ENCODE results near the gene SLC30A3. TPM values are rescaled to one million over a fixed set of nuclear protein-coding genes. Genes with fewer than 3 reads are reported as not detected.

The SLC30A3 gene
- total and polyA plus RNA-seq, 2 of the 13 experiments (the other 11 are each of a cell fraction or from before 2014, with no cell fraction given), result 0.38 to 0.79 TPM

DNA sequence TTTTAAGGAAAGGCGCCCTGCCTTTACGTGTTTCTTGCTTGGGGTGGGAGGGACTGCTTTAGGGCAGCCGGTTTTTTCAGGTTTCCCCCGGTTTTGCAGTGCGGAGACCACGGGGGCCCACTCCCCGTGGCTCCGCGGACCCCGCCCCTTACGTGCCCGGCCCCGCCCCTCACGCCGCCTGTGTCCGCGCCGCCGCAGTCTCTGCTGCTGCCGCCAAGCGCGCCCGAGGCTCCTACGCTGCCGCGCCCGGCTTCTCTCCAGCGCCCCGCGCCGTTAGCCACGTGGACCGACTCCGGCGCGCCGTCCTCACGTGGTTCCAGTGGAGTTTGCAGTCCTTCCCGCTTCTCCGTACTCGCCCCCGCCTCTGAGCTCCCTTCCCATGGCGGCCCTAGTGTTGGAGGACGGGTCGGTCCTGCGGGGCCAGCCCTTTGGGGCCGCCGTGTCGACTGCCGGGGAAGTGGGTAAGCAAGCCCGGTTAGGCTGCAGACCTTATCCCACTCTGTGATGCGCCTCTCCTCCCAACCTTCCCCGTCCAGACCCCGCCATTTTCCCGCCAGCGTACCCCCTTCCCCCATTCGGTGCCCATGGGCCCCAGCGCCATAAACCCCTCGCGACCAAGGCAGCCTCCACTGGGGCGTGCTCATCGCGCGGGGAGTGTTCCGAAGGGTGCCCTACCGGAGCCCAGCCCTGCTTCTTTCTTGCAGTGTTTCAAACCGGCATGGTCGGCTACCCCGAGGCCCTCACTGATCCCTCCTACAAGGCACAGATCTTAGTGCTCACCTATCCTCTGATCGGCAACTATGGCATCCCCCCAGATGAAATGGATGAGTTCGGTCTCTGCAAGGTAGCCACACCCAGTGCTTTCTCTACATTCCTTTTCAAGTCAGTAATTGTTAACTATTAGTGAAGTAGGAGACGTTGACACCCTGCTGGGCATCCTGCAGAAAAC, 45.4 kb downstream of the SLC30A3 start, which contains the start of gene CAD (continued):
- TF ChIP-seq, protein P1, sequence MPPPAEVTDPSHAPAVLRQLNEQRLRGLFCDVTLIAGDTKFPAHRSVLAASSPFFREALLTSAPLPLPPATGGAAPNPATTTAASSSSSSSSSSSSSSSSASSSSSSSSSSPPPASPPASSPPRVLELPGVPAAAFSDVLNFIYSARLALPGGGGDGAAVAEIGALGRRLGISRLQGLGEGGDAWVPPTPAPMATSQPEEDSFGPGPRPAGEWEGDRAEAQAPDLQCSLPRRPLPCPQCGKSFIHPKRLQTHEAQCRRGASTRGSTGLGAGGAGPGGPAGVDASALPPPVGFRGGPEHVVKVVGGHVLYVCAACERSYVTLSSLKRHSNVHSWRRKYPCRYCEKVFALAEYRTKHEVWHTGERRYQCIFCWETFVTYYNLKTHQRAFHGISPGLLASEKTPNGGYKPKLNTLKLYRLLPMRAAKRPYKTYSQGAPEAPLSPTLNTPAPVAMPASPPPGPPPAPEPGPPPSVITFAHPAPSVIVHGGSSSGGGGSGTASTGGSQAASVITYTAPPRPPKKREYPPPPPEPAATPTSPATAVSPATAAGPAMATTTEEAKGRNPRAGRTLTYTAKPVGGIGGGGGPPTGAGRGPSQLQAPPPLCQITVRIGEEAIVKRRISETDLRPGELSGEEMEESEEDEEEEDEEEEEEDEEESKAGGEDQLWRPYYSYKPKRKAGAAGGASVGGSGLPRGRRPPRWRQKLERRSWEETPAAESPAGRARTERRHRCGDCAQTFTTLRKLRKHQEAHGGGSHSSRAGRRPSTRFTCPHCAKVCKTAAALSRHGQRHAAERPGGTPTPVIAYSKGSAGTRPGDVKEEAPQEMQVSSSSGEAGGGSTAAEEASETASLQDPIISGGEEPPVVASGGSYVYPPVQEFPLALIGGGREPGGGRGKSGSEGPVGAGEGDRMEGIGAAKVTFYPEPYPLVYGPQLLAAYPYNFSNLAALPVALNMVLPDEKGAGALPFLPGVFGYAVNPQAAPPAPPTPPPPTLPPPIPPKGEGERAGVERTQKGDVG (CRISPR knock-in tag; IDR thresholded peaks at IDR 0.05; ENCODE audit: borderline replicate concordance), result 0 out of 2 replicates have a peak, but pooled peaks have one; percentile 61
- TF ChIP-seq ZNF251 (CRISPR knock-in tag; IDR thresholded peaks at IDR 0.05) (no peak), CHCHD3 (CRISPR knock-in tag; IDR thresholded peaks at IDR 0.05) (no peak), ZFX (CRISPR knock-in tag; IDR thresholded peaks at IDR 0.05; ENCODE audit: low read depth) (peak; percentile 48; the same call in 1 of the 2 replicates), DR1 (CRISPR knock-in tag; IDR thresholded peaks at IDR 0.05) (no peak), HNRNPLL (IDR thresholded peaks at IDR 0.05; ENCODE audit: low read depth, low read length, poor library complexity, severe bottlenecking) (peak; percentile 69), ZNF547 (CRISPR knock-in tag; IDR thresholded peaks at IDR 0.05) (peak; percentile 91), ZNF776 (CRISPR knock-in tag; IDR thresholded peaks at IDR 0.05) (0 out of 2 replicates have a peak, but pooled peaks have one; percentile 60), ARHGAP35 (CRISPR knock-in tag; IDR thresholded peaks at IDR 0.05; ENCODE audit: borderline replicate concordance) (0 out of 2 replicates have a peak, but pooled peaks have one; percentile 12), TAF1 (CRISPR knock-in tag; IDR thresholded peaks at IDR 0.05) (peak; percentile 55; the same call in 1 of the 2 replicates), ZNF841 (CRISPR knock-in tag; IDR thresholded peaks at IDR 0.05; ENCODE audit: borderline replicate concordance) (no peak), FOXJ3 (CRISPR knock-in tag; IDR thresholded peaks at IDR 0.05; ENCODE audit: borderline replicate concordance) (no peak), POLR2G (IDR thresholded peaks at IDR 0.05; ENCODE audit: low read depth, low read length) (peak; percentile 73), RBAK (CRISPR knock-in tag; IDR thresholded peaks at IDR 0.05) (no peak), POLR2AphosphoS5 (IDR thresholded peaks at IDR 0.05; ENCODE audit: low read depth, low read length) (peak; percentile 60), AGO2 (optimal IDR thresholded peaks at IDR 0.05; ENCODE audit: low read depth, low read length) (peak; percentile 98), ZNF883 (CRISPR knock-in tag; IDR thresholded peaks at IDR 0.05; ENCODE audit: not compliant biosample characterization) (peak; percentile 73), KLF9 (CRISPR knock-in tag; IDR thresholded peaks at IDR 0.05; ENCODE audit: low read depth) (no peak), IKZF1 (IDR thresholded peaks at IDR 0.05) (no peak), ZNF652 (CRISPR knock-in tag; IDR thresholded peaks at IDR 0.05; ENCODE audit: borderline replicate concordance, low read depth) (no peak), HOXA3 (CRISPR knock-in tag; IDR thresholded peaks at IDR 0.05) (peak; percentile 87), SP1 (IDR thresholded peaks at IDR 0.05) (no peak), SP1 (CRISPR knock-in tag; IDR thresholded peaks at IDR 0.05) (peak; percentile 45; the same call in 1 of the 2 replicates)
- TF ChIP-seq, protein P2, sequence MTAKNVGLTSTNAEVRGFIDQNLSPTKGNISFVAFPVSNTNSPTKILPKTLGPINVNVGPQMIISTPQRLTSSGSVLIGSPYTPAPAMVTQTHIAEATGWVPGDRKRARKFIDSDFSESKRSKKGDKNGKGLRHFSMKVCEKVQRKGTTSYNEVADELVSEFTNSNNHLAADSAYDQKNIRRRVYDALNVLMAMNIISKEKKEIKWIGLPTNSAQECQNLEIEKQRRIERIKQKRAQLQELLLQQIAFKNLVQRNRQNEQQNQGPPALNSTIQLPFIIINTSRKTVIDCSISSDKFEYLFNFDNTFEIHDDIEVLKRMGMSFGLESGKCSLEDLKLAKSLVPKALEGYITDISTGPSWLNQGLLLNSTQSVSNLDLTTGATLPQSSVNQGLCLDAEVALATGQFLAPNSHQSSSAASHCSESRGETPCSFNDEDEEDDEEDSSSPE (CRISPR knock-in tag; IDR thresholded peaks at IDR 0.05), result peak; percentile 88
- TF ChIP-seq, protein P3, sequence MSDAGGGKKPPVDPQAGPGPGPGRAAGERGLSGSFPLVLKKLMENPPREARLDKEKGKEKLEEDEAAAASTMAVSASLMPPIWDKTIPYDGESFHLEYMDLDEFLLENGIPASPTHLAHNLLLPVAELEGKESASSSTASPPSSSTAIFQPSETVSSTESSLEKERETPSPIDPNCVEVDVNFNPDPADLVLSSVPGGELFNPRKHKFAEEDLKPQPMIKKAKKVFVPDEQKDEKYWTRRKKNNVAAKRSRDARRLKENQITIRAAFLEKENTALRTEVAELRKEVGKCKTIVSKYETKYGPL (CRISPR knock-in tag; IDR thresholded peaks at IDR 0.05), result no peak
